K562 (cell line): ENCODE data around the gene RFC5. TPM values are rescaled to one million over a fixed set of nuclear protein-coding genes. Genes with fewer than 3 reads are reported as not detected.

ENCODE experiments used
- BRD4 ChIP-seq: fragments of 200-600 bp; sonication (generic); IDR thresholded peaks from 2 replicates; pipeline ENCODE4 v1.6.1; 2017; ENCODE audit warnings: inconsistent platforms
- CBX2 ChIP-seq: fragments of 200-600 bp; sonication (generic); IDR thresholded peaks from one replicate; pipeline ENCODE4 v1.6.1; 2012; ENCODE audit warnings: mild to moderate bottlenecking, low read length, inconsistent platforms; ENCODE audit not compliant: insufficient read depth, poor library complexity, severe bottlenecking
- CHD2 ChIP-seq: IDR thresholded peaks from 2 replicates; pipeline ENCODE4 v1.6.1; 2011; ENCODE audit warnings: low read depth, low read length
- HCFC1 ChIP-seq: IDR thresholded peaks from 2 replicates; pipeline ENCODE4 v1.6.1; 2012; ENCODE audit warnings: low read depth, low read length, improper control_type of control experiment
- HLTF ChIP-seq: fragments of 450-650 bp; IDR thresholded peaks from 2 replicates; pipeline ENCODE4 v1.6.1; 2016
- HMG20B ChIP-seq: fragments of 250-450 bp; sonication (Bioruptor Pico); IDR thresholded peaks from 2 replicates; pipeline ENCODE4 v1.5.0; 2021; ENCODE audit warnings: mild to moderate bottlenecking
- KLF16 ChIP-seq: IDR thresholded peaks from 2 replicates; pipeline ENCODE4 v1.6.1; 2016; ENCODE audit warnings: antibody characterized with exemption
- MCM5 ChIP-seq: fragments of 450-650 bp; IDR thresholded peaks from 2 replicates; pipeline ENCODE4 v1.6.1; 2016; ENCODE audit warnings: low read depth
- MEF2D ChIP-seq: conservative IDR thresholded peaks from 2 replicates; pipeline ENCODE4 v1.6.1; 2016; ENCODE audit warnings: low read depth, missing genetic modification characterization, missing compliant biosample characterization
- NCOA4 ChIP-seq: fragments of 450-650 bp; IDR thresholded peaks from 2 replicates; pipeline ENCODE4 v1.6.1; 2018; ENCODE audit warnings: mild to moderate bottlenecking; ENCODE audit not compliant: partially characterized antibody
- OTX1 ChIP-seq: fragments of 450-650 bp; formaldehyde crosslinking; IDR thresholded peaks from 2 replicates; pipeline ENCODE4 v1.4.0; 2022; ENCODE audit warnings: mild to moderate bottlenecking
- RAD51 ChIP-seq: fragments of 450-650 bp; IDR thresholded peaks from 2 replicates; pipeline ENCODE4 v1.7.1; 2016; ENCODE audit warnings: low read depth, mild to moderate bottlenecking, borderline replicate concordance
- RBM15 ChIP-seq: fragments of 200-400 bp; formaldehyde crosslinking; IDR thresholded peaks from 2 replicates; pipeline ENCODE4 v1.6.1; 2018; ENCODE audit warnings: mild to moderate bottlenecking, low read length, moderate library complexity; ENCODE audit not compliant: insufficient read depth
- RBM17 ChIP-seq: fragments of 200-400 bp; formaldehyde crosslinking; IDR thresholded peaks from 2 replicates; pipeline ENCODE4 v1.6.1; 2017; ENCODE audit warnings: low read depth, mild to moderate bottlenecking, low read length, borderline replicate concordance
- SETDB1 ChIP-seq: IDR thresholded peaks from one replicate; pipeline ENCODE4 v1.6.1; 2012; ENCODE audit warnings: low read length, control low read depth, inconsistent platforms
- SIRT6 ChIP-seq: IDR thresholded peaks from one replicate; pipeline ENCODE4 v1.6.1; 2012; ENCODE audit warnings: low read depth, mild to moderate bottlenecking, control low read depth, inconsistent platforms, low read length, moderate library complexity
- STAT5B ChIP-seq: fragments of 250-450 bp; sonication (Bioruptor Pico); IDR thresholded peaks from 2 replicates; pipeline ENCODE4 v1.8.0; 2021; ENCODE audit warnings: mild to moderate bottlenecking, inconsistent platforms
- ZNF253 ChIP-seq: fragments of 250-450 bp; sonication (Bioruptor Pico); conservative IDR thresholded peaks from 2 replicates; pipeline ENCODE4 v1.6.1; 2021; ENCODE audit warnings: mild to moderate bottlenecking
- polyA plus RNA-seq, 8 experiments: library from polyadenylated mRNA; depleted of rRNA in 4 of 8; stranded (reverse) in 5 of 8; unstranded in 3 of 8; fragments of >200 nt; fragmentation: Nextera tagmentation in 2 of 8; fragmentation: Illumina TruSeq in 1 of 8; extraction: Ambion mirVana in 2 of 8; extraction: Trizol in 1 of 8; gene quantifications; 2 replicates each; pipeline versions ENCODE4 v1.2.1 to v1.2.3, GENCODE V29; 2011 to 2014; ENCODE audit warnings: inconsistent platforms in 1 of 8, missing spikeins in 1 of 8
- total RNA-seq, 7 experiments: library from RNA; depleted of rRNA in 6 of 7; stranded (reverse); fragments of >200 nt in 6 of 7; fragmentation: Illumina TruSeq in 2 of 7; extraction: Trizol in 2 of 7; gene quantifications; 2 replicates each; pipeline versions ENCODE4 v1.2.1 to v1.2.3, GENCODE V29; 2011 to 2021; ENCODE audit warnings: low replicate concordance in 1 of 7
- TF ChIP-seq, protein P1 (sequence below): sonication (generic); formaldehyde crosslinking; IDR thresholded peaks from 2 replicates; pipeline ENCODE4 v1.8.1; 2023; ENCODE audit warnings: mild to moderate bottlenecking, missing genetic modification reagents
- TF ChIP-seq, protein P2 (sequence below), 3 experiments: IDR thresholded peaks in 2 of 3; conservative IDR thresholded peaks in 1 of 3; 2 replicates each; pipeline ENCODE4 v1.5.1; 2011 to 2012; ENCODE audit warnings: low read length in 3 of 3, mild to moderate bottlenecking in 3 of 3, control low read depth in 2 of 3, improper control_type of control experiment in 1 of 3, inconsistent platforms in 1 of 3, low read depth in 1 of 3, mixed read lengths in 1 of 3, moderate library complexity in 1 of 3; ENCODE audit not compliant: insufficient read depth in 2 of 3
- TF ChIP-seq, protein P3 (sequence below): fragments of 250-450 bp; sonication (Bioruptor Pico); IDR thresholded peaks from 2 replicates; pipeline ENCODE4 v1.9.0; 2021; ENCODE audit warnings: mild to moderate bottlenecking, inconsistent platforms
- TF ChIP-seq, protein P4 (sequence below): sonication (generic); formaldehyde crosslinking; IDR thresholded peaks from 2 replicates; pipeline ENCODE4 v1.8.0; 2022; ENCODE audit warnings: mild to moderate bottlenecking, missing genetic modification reagents

RFC5 gene
- total and polyA plus RNA-seq, 9 of the 15 experiments (the other 6 are each of a cell fraction or from before 2014, with no cell fraction given), result 61.8 to 189 (median 92.9) TPM

DNA sequence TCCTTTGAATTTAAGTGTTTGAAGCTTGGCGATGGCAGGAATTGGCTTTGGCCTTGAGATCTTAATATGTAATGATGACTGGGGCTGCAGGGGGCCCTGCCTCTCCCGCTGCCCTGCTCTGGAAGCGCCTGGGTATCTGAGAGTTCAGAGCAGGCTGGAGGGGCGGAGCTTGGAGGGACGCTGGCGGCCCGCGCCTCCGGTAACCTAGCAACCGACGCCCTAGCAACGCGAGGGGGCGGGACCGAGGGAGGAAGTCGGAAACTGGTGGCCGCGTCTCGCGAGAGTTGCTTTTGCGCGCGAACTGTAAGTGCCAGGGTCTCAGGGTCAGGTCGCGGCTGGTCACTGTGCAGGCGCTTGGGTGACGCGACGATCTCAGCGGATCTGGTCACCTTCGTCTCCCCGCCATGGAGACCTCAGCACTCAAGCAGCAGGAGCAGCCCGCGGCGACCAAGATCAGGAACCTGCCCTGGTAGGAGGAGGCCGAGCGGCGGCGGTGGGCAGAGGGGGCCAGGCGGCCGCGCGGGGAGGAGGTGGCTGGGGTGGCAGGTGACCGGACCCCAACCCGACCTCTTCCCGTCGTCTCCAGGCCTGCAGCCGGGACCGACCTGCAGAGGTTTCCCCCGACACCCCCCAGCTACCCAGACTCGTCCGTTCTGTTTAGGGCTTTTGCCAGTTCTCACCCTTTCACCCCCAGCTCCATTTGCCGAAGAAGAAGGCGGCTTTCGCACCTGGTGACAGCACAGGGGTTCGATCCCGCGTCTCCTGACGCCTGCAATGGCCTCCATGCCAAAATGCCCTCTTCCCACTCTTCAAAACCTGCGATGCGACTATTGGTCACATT lies at the start of gene RFC5 (continued):
- TF ChIP-seq, protein P1, sequence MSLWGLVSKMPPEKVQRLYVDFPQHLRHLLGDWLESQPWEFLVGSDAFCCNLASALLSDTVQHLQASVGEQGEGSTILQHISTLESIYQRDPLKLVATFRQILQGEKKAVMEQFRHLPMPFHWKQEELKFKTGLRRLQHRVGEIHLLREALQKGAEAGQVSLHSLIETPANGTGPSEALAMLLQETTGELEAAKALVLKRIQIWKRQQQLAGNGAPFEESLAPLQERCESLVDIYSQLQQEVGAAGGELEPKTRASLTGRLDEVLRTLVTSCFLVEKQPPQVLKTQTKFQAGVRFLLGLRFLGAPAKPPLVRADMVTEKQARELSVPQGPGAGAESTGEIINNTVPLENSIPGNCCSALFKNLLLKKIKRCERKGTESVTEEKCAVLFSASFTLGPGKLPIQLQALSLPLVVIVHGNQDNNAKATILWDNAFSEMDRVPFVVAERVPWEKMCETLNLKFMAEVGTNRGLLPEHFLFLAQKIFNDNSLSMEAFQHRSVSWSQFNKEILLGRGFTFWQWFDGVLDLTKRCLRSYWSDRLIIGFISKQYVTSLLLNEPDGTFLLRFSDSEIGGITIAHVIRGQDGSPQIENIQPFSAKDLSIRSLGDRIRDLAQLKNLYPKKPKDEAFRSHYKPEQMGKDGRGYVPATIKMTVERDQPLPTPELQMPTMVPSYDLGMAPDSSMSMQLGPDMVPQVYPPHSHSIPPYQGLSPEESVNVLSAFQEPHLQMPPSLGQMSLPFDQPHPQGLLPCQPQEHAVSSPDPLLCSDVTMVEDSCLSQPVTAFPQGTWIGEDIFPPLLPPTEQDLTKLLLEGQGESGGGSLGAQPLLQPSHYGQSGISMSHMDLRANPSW (CRISPR knock-in tag), result 0 out of 2 replicates have a peak, but pooled peaks have one; percentile 8
- TF ChIP-seq RBM15, result no peak
- TF ChIP-seq MEF2D, result no peak
- TF ChIP-seq BRD4, result peak; percentile 51; the same call in 1 of the 2 replicates
- no peak for TF ChIP-seq SIRT6
- 0 out of 2 replicates have a peak, but pooled peaks have one; percentile 18 for TF ChIP-seq OTX1 (CRISPR knock-in tag)
- peak; percentile 62 for TF ChIP-seq HCFC1
- TF ChIP-seq, protein P2, sequence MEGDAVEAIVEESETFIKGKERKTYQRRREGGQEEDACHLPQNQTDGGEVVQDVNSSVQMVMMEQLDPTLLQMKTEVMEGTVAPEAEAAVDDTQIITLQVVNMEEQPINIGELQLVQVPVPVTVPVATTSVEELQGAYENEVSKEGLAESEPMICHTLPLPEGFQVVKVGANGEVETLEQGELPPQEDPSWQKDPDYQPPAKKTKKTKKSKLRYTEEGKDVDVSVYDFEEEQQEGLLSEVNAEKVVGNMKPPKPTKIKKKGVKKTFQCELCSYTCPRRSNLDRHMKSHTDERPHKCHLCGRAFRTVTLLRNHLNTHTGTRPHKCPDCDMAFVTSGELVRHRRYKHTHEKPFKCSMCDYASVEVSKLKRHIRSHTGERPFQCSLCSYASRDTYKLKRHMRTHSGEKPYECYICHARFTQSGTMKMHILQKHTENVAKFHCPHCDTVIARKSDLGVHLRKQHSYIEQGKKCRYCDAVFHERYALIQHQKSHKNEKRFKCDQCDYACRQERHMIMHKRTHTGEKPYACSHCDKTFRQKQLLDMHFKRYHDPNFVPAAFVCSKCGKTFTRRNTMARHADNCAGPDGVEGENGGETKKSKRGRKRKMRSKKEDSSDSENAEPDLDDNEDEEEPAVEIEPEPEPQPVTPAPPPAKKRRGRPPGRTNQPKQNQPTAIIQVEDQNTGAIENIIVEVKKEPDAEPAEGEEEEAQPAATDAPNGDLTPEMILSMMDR (IDR thresholded peaks at IDR 0.05 in 2 of 3, conservative IDR thresholded peaks at IDR 0.05 in 1 of 3; ENCODE audit: insufficient read depth in 2 of 3, low read depth in 1 of 3, low read length in 3 of 3), result peak in 1 of 3 experiments; percentile 27; a peak in 1 of 6 replicates
- TF ChIP-seq, protein P3, sequence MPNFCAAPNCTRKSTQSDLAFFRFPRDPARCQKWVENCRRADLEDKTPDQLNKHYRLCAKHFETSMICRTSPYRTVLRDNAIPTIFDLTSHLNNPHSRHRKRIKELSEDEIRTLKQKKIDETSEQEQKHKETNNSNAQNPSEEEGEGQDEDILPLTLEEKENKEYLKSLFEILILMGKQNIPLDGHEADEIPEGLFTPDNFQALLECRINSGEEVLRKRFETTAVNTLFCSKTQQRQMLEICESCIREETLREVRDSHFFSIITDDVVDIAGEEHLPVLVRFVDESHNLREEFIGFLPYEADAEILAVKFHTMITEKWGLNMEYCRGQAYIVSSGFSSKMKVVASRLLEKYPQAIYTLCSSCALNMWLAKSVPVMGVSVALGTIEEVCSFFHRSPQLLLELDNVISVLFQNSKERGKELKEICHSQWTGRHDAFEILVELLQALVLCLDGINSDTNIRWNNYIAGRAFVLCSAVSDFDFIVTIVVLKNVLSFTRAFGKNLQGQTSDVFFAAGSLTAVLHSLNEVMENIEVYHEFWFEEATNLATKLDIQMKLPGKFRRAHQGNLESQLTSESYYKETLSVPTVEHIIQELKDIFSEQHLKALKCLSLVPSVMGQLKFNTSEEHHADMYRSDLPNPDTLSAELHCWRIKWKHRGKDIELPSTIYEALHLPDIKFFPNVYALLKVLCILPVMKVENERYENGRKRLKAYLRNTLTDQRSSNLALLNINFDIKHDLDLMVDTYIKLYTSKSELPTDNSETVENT (CRISPR knock-in tag), result no peak
- no peak for TF ChIP-seq CBX2
- TF ChIP-seq MCM5, result no peak
- TF ChIP-seq NCOA4, result no peak
- no peak for TF ChIP-seq RBM17
- no peak for TF ChIP-seq KLF16
- no peak for TF ChIP-seq HMG20B (CRISPR knock-in tag)
- TF ChIP-seq RAD51, result no peak
- no peak for TF ChIP-seq ZNF253 (CRISPR knock-in tag)
- TF ChIP-seq SETDB1, result no peak
- no peak for TF ChIP-seq HLTF
- TF ChIP-seq, protein P4, sequence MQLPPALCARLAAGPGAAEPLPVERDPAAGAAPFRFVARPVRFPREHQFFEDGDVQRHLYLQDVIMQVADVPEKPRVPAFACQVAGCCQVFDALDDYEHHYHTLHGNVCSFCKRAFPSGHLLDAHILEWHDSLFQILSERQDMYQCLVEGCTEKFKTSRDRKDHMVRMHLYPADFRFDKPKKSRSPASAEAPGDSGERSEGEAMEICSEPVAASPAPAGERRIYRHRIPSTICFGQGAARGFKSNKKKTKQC (CRISPR knock-in tag), result 0 out of 2 replicates have a peak, but pooled peaks have one; percentile 56
- peak; percentile 100 for TF ChIP-seq CHD2
- TF ChIP-seq STAT5B (CRISPR knock-in tag), result no peak
